GM18951 (cell line): Measurements from ENCODE around the gene REC114.
"Not testable (repeated sequence)": the region's sequence is repeated elsewhere in the genome, so short reads cannot be mapped to it uniquely, and the experiment has no call there.

Experiments
- POLR2A ChIP-seq: IDR thresholded peaks from 4 replicates; pipeline ENCODE4 v1.6.1; 2011; ENCODE audit warnings: mild to moderate bottlenecking; ENCODE audit not compliant: insufficient read length, insufficient read depth; ENCODE audit errors: extremely low read depth
- in situ Hi-C: fragments of 300-500 bp; cut with MboI; formaldehyde crosslinking; loops from one replicate; pipeline ENCODE4 v1.12.0; 2022; ENCODE audit warnings: low sequenced_read_pairs, mixed read lengths, inconsistent platforms; ENCODE audit not compliant: unreplicated experiment

Gene REC114

DNA sequence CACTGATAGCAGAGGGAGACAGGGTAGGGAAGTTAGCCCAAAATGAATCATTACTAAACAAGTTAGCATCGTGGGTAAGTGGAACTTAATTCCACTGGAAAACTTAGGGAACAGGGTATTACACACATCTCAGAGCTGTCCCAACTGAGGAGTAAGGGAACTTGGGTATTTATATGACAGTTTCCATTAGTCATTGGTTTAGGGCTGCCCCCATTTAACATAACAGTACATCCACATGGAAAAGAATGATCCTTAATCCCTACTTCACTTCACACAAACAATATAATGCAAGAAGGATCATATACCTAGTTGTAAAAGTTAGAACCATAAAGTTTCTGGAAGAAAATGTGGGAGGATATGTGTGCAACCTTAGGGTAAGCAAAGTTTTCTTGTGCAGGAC is 4.3 kb upstream of the REC114 start:
- TF ChIP-seq POLR2A: no peak
- in situ Hi-C loops: no loop called here

DNA sequence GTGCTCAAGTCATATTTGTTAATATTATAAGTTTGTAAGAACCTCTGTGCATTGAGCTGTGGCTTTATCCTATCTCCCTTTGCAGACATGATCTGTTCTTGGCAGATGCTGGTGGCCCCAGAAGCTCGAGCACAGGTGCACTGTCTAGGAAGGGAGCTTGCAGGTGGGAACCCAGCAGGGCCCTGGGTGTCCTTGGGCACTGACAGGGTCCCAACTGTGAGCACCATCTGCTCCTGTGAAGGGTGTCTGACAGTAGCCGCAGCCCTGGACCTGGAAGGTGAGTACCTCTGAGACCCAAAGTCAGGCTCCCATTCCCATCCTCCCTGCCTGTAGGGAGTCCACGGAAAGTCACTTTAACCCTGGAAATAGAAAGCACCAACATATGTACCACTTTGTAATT is 2.4 kb upstream of the REC114 start:
- TF ChIP-seq POLR2A: no peak
- in situ Hi-C loops: no loop called here

DNA sequence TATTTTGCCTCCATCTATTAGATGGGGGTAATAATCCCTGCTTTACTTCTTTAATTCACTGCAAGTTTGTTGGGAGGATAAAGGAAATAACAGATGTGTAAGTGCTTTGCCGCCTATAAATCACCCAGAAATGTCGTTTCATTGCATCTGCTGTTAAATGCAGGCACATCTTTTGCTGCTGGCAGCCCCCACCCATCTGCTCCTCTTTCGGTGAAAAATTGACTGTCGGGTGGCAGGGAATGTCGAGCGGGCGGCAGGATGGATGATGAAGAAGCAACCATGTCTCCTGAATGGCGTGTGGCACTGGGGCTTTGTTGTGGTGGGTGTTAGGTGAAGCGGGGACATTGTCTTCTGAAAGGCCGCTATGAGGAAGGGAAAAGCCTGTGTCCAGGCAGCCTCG is 543 bp upstream of the REC114 start:
- no peak for TF ChIP-seq POLR2A
- in situ Hi-C loops: no loop called here

DNA sequence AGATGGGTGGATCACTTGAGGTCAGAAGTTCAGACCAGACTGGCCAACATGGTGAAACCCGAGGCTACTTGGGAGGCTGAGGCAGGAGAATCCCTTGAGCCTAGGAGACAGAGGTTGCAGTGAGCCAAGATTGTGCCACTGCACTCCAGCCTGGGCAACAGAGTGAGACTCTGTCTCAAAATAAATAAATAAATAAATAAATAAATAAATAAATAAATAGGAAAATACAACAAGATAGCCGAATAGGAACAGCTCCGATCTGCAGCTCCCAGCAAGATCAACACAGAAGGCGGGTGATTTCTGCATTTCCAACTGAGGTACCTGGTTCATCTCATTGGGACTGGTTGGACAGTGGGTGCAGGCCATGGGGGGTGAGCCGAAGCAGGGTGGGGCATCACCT is 4.5 kb downstream of the REC114 start:
- in situ Hi-C loops: not testable (repeated sequence)

DNA sequence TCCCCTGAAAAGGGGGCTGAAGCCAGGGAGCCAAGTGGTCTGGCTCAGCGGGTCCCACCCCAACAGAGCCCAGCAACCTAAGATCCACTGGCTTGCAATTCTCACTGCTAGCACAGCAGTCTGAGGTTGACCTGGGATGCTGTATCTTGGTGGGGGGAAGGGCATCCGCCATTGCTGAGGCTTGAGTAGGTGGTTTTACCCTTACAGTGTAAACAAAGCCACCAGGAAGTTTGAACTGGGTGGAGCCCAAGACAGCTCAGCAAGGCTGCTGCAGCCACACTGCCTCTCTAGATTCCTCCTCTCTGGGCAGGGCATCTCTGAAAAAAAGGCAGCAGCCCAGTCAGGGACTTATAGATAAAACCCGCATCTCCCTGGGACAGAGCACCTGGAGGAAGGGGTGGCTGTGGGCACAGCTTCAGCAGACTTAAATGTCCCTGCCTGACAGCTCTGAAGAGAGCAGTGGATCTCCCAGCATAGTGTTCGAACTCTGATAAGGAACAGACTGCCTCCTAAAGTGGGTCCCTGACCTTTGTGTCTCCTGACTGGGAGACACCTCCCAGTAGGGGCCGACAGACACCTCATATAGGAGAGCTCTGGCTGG is 5.3 kb downstream of the REC114 start:
- in situ Hi-C loops: not testable (repeated sequence)

DNA sequence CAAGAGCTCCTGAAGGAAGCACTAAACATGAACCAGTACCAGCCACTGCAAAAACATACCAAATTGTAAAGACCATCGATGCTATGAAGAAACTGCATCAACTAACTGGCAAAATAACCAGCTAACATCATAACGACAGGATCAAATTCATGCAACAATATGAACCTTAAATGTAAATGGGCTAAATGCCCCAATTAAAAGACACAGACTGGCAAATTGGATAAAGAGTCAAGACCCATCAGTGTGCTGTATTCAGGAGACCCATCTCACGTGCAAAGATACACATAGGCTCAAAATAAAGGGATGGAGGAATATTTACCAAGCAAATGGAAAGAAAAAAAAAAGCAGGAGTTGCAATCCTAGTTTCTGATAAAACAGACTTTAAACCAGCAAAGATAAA is 7.0 kb downstream of the REC114 start:
- in situ Hi-C loops: not testable (repeated sequence)

DNA sequence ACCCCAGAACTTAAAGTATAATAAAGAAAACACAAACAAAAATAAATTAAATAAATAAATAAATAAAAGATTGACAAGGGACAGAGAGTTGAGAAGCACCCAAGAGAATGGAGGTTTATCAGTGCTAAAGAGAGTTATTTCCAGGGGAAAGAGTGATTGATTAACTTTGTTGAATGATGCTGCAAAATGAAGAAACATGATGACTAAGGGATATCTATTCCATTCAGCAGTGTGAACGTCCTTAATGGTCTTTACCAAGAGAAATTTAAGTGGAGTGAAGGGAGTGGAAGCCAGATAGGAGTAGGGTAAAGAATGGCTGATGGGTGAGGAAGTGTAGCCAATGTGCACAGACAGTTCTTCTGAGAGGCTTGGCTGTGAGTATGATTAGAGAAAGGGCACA is 11.1 kb downstream of the REC114 start:
- in situ Hi-C loops: no loop called here
- TF ChIP-seq POLR2A: no peak

DNA sequence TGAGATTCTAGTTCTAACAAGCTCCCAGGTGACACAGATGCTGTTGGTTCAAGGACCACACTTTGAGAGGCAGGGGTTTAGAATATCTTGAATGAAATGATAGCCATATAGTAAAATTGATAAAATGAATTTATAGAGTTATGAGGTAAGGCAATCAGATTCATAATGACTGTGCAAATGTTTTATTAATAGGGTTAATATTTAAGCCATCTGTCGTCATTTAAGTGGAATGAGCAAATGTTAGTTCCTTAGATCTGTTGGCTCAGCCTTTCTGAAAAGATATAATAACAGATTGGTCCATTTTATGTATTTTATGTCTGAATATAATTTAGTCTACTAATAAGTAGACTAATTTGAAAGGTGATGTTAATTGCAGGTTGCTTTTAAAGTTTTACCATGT is 12.9 kb downstream of the REC114 start:
- in situ Hi-C loops: no loop called here
- TF ChIP-seq POLR2A: no peak

DNA sequence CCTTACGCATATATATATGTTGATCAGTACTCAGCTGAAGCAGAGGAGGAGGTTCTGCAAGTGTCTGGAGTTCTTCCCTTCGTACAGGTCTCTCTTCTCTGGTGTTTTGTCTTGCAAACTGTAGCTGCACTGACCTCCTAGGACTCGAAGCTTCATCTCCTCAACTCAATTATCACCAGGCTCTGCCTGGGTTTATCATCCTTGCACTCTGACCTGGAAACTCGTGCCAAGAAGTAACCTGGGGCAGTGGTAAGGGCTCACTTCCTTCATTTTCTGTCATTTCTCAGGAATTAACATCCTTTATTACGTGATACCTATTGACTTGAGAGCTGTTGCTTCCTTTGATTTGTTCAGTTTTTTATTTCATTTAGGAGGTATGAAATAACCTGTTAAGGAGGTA is 14.4 kb downstream of the REC114 start:
- TF ChIP-seq POLR2A: no peak
- in situ Hi-C loops: no loop called here

DNA sequence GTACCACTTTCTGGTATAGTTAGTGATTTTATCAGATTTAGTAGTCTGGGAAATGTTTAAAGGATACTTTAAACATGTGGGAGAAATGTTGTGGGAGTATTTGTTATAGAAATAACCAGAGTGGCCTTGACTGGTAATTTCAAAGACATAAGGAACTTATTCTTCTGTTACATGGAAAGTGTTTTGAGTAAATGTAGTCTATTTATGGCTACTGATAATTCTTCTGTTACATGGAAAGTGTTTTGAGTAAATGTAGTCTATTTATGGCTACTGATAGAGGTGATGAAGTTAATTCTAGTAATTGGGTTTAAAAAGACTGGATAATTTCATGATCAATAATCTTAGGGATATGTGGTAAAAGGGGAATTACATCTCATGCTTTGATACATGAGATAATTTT is 17.7 kb downstream of the REC114 start:
- in situ Hi-C loops: no loop called here
- TF ChIP-seq POLR2A: no peak

DNA sequence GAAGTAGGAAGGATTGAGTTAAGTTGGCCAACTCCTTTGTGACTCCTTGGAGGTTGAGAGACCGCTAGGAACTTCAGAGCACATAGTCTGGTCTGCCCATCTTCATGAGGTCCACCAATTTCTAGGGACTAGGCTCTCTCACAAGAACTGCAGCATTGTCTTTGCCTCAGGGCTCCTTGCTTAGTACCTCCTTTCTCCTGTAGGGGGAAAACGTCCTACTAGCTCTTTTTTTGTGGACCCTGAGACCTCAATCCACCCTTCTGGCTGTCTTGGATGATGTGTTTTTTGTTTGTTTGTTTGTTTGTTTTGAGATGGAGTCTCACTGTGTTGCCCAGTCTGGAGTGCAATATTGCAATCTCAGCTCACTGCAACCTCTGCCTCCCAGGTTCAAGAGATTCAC is 21.6 kb downstream of the REC114 start:
- in situ Hi-C loops: no loop called here
- TF ChIP-seq POLR2A: no peak

DNA sequence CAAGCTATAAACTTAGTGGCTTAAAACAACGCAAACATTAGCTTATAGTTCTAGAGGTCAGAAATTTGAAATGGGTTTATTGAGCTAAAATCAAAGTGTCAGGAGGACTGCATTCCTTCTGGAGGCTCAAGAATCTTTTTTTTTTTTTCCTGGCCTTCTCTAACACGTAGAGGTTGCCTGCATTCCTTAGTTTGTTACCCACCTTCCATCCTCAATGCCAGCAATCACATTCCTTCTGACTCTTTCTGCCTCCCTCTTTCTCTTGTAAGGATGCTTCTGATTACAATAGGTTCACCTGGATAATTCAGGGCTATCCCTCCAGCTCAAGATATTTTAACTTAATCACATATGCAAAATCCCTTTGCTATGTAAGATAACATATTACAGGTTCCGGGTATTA is 24.8 kb downstream of the REC114 start:
- in situ Hi-C loops: no loop called here
- TF ChIP-seq POLR2A: no peak

DNA sequence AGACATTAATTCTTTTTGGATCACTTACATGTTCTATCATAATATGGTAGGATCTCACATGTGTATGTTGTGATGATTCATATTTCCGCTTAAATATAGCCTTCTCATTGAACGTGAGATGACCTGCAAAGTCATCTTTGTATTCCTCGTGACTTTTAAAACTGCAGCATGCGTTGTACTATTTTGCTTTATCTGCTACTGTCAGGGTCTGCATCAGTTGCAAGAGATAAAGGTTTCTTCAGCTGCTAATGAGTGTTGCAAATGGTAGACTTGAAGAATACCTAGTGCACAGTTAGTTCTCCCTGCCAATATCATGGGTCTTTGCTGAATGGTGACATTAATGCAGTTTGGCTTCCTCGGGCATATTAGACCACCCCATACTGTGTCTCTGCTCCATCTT is 31.8 kb downstream of the REC114 start:
- in situ Hi-C loops: no loop called here
- no peak for TF ChIP-seq POLR2A

DNA sequence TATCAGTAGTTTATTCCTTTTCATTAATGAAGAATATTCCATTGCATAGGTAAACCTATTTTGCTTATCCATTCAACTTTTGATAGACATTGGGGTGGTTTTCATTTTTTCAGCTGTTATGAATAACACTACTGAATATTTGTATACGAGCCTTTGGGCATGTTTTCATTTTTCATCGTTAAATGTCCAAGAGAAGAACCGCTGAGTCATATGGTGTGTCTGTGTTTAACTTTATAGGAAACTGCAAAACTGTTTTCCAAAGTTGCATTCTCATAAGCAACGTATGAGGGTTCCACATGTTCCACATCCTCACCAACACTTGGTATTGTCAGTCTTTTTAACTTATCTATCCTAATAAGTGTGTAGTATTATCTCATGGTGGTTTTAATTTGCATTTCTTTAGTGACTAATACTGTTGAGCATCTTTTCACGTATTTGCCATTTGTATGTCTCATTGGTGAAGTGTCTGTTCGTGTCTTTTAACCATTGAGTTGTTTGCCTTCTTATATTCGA is 33.8 kb downstream of the REC114 start:
- in situ Hi-C loops: no loop called here

DNA sequence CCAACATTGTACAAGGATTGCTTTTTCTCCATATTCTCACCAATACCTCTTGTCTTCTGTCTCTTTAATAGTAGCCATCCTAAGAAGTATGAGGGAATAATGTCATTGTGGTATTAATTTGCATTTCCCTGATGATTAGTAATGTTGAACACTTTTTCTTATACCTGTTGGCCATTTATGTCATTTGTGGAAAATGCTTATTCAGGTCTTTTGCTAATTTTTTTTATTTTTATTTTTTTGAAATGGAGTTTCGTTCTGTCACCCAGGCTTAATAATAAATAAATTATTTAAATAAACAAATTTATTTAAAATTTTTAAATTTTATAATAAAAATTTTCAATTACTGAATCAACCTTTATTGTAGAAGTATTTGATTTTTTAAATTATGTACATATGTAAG is 37.1 kb downstream of the REC114 start:
- in situ Hi-C loops: no loop called here
- no peak for TF ChIP-seq POLR2A

More for the DNA sequence above, 33.8 kb downstream of the REC114 start:
- no peak for TF ChIP-seq POLR2A

DNA sequence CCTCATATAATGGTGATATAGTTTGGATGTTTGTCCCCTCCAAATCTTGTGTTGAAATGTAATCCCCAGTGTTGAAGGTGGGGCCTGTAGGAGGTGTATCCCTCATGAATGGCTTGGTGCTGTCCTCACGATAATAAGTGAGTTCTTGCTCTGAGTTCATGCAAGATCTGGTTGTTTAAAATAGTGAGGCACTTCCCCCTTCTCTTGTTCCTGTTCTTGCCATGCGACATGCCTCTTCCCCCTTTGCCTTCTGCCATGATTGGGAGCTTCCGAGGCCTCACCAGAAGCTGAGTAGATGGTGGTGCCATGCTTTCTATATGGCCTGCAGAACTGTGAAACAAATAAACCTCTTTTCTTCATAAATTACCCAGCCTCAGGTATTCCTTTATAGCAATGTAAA is 39.2 kb downstream of the REC114 start:
- in situ Hi-C loops: no loop called here
- no peak for TF ChIP-seq POLR2A

DNA sequence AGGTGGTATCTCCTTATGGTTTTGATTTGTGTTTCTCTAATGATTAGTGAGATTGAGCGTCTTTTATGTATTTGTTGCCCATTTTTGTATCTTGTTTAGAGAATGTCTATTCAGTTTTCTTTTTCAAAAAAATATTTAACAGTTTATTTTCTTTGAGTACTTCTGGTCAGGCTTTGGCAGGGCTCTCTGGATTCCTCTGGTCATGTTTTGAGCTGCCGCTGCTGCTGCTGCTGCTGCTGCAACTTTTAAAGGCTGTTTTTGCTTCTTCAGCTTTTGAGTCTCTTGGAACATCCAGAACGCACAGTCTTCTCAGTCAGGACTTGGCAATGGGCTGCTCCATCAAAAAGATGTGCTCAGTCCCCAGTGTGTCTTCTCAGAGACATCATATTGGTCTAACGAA is 40.1 kb downstream of the REC114 start:
- no peak for TF ChIP-seq POLR2A
- in situ Hi-C loops: no loop called here
